HL-60 (cell line): ENCODE measurements around the gene PRSS27.

Experiments
- DNase-seq, 2 experiments: peaks; one replicate each; pipeline ENCODE4 v3.0.0-alpha.2; 2010 to 2020; ENCODE audit warnings: low read depth in 1 of 2, low spot score in 1 of 2
- H3K27ac ChIP-seq: fragments of 250-450 bp; sonication (Bioruptor Pico); replicated peaks from 2 replicates; pipeline ENCODE4 v1.5.1; 2020; ENCODE audit warnings: mild to moderate bottlenecking, moderate library complexity
- H3K27me3 ChIP-seq: fragments of 250-450 bp; sonication (Bioruptor Pico); 2 replicates; pipeline ENCODE4 v1.5.1; 2021; ENCODE audit warnings: mild to moderate bottlenecking, moderate library complexity; ENCODE audit not compliant: insufficient read depth, poor library complexity, severe bottlenecking
- H3K4me3 ChIP-seq: replicated peaks from 2 replicates; pipeline ENCODE4 v1.5.1; 2011; ENCODE audit warnings: mild to moderate bottlenecking, control low read depth, low read length; ENCODE audit not compliant: insufficient read depth
- GABPA ChIP-seq: IDR thresholded peaks from 2 replicates; pipeline ENCODE4 v1.6.1; 2012; ENCODE audit warnings: low read depth
- POLR2AphosphoS5 ChIP-seq: IDR thresholded peaks from 2 replicates; pipeline ENCODE4 v1.6.1; 2012; ENCODE audit warnings: low read depth
- SPI1 ChIP-seq: IDR thresholded peaks from 2 replicates; pipeline ENCODE4 v1.6.1; 2012; ENCODE audit warnings: low read depth, mild to moderate bottlenecking, borderline replicate concordance
- TF ChIP-seq, protein P1 (sequence below): IDR thresholded peaks from one replicate; pipeline ENCODE4 v1.5.1; 2011; ENCODE audit warnings: low read length, control low read depth, inconsistent platforms; ENCODE audit not compliant: insufficient read depth
- TF ChIP-seq, protein P2 (sequence below): IDR thresholded peaks from 2 replicates; pipeline ENCODE4 v1.6.1; 2012; ENCODE audit warnings: low read depth; ENCODE audit not compliant: insufficient replicate concordance

Gene PRSS27

DNA sequence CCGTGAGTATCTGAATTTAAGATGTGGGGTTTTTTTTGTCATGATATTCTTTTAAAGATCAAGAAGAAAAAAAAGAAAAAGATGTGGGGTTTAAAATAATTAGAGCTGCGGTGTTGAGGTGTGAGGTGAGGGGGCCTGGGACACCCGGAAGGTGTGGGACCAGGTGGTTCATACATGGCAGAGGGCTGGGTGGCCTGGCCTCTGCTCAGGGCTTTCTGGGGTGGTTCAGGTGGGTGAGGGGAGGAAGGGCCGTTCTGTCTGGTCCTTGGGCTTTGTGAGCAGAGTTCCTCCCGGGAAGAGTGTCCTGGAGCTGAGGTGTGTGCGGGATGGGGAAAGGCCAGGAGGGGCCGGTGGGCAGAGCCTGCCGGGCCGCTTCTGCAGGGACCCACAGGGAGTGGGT lies 5.0 kb downstream of the PRSS27 start:
- TF ChIP-seq SPI1 (no peak), GABPA (no peak), POLR2AphosphoS5 (no peak)
- TF ChIP-seq, protein P1, sequence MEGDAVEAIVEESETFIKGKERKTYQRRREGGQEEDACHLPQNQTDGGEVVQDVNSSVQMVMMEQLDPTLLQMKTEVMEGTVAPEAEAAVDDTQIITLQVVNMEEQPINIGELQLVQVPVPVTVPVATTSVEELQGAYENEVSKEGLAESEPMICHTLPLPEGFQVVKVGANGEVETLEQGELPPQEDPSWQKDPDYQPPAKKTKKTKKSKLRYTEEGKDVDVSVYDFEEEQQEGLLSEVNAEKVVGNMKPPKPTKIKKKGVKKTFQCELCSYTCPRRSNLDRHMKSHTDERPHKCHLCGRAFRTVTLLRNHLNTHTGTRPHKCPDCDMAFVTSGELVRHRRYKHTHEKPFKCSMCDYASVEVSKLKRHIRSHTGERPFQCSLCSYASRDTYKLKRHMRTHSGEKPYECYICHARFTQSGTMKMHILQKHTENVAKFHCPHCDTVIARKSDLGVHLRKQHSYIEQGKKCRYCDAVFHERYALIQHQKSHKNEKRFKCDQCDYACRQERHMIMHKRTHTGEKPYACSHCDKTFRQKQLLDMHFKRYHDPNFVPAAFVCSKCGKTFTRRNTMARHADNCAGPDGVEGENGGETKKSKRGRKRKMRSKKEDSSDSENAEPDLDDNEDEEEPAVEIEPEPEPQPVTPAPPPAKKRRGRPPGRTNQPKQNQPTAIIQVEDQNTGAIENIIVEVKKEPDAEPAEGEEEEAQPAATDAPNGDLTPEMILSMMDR = no peak
- TF ChIP-seq, protein P2, sequence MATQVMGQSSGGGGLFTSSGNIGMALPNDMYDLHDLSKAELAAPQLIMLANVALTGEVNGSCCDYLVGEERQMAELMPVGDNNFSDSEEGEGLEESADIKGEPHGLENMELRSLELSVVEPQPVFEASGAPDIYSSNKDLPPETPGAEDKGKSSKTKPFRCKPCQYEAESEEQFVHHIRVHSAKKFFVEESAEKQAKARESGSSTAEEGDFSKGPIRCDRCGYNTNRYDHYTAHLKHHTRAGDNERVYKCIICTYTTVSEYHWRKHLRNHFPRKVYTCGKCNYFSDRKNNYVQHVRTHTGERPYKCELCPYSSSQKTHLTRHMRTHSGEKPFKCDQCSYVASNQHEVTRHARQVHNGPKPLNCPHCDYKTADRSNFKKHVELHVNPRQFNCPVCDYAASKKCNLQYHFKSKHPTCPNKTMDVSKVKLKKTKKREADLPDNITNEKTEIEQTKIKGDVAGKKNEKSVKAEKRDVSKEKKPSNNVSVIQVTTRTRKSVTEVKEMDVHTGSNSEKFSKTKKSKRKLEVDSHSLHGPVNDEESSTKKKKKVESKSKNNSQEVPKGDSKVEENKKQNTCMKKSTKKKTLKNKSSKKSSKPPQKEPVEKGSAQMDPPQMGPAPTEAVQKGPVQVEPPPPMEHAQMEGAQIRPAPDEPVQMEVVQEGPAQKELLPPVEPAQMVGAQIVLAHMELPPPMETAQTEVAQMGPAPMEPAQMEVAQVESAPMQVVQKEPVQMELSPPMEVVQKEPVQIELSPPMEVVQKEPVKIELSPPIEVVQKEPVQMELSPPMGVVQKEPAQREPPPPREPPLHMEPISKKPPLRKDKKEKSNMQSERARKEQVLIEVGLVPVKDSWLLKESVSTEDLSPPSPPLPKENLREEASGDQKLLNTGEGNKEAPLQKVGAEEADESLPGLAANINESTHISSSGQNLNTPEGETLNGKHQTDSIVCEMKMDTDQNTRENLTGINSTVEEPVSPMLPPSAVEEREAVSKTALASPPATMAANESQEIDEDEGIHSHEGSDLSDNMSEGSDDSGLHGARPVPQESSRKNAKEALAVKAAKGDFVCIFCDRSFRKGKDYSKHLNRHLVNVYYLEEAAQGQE = no peak
- Histone ChIP-seq H3K4me3 (no peak overlapping the region), H3K27me3 (no peaks in the 10 kb centered on the region), H3K27ac (no peak overlapping the region)
- no peak for DNase-seq

DNA sequence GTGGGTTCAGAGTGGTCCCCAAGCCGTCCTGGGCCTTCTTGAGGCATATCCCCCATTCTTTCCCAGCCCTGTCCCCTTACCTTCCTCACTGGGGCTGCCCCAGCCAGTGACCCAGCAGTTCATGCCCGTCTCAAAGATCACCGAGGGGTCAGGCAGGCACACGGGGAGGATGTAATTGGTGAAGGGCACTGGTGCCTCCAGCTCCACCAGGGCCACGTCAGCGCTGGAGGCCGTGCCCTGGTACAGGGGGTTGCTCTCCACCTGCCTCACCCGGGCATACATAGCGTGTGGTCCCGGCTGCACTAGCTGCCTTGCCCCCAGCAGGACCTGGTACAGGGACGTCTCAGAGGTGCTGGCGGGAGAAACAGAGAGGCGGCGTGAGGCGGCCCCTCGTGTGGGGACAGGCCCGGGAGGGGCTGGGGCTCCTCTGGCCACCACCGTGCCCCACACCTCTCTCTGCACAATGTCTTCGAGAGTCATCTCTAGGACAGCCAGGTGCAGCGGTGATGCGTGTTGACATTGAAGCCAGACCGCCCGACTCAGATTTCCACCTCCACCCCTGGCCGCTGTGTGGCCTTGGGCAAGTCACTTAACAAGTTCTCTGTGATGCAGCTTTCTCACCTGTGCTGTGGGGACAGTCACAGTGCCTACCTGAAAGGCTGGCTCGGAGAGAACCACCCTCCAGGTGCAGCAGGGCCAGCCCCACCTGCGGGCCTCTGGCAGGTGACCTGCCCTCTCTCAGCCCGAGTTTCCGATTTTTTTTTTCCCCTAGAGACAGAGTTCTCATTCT lies 5.8 kb downstream of the PRSS27 start:
- Histone ChIP-seq H3K27ac (no peak overlapping the region), H3K4me3 (no peak overlapping the region), H3K27me3 (no peaks in the 10 kb centered on the region)
- TF ChIP-seq POLR2AphosphoS5 (no peak), GABPA (no peak), SPI1 (no peak)
- TF ChIP-seq, protein P2 = no peak
- TF ChIP-seq, protein P1 = no peak
- DNase-seq = no peak

DNA sequence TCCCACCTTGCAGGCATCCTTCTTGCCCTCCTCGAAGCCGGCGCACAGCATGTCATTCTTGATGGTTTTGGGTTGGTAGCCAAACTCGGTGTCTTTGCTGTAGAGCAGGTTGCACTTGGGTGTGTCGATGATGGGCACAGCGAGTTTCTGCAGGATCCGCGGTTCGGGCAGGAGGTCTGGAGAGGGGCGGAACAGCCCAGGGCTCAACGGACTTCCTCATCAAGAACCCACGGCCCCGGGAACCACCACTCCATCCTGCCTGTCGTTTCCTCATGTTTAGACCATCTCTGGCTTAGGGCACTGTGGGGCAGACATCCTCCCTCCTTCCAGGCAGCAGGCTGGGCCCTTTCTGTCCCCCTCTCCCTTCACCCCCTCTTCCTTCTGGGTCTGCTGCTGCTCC lies 6.5 kb downstream of the PRSS27 start:
- Histone ChIP-seq H3K4me3 (no peak overlapping the region), H3K27me3 (no peaks in the 10 kb centered on the region), H3K27ac (no peak overlapping the region)
- TF ChIP-seq POLR2AphosphoS5 (no peak), SPI1 (no peak), GABPA (no peak)
- TF ChIP-seq, protein P2 = no peak
- TF ChIP-seq, protein P1 = no peak
- no peak for DNase-seq
